Panc1 (cell line): ENCODE data around the gene BCL11B.

Source experiments
- CTCF ChIP-seq: fragments of 450-650 bp; IDR thresholded peaks from 2 replicates; pipeline ENCODE4 v1.5.1; 2017; ENCODE audit warnings: mild to moderate bottlenecking
- POLR2AphosphoS5 ChIP-seq: IDR thresholded peaks from 2 replicates; pipeline ENCODE4 v1.6.1; 2012; ENCODE audit warnings: mild to moderate bottlenecking, low read depth, low read length, moderate library complexity
- SIN3A ChIP-seq: IDR thresholded peaks from 2 replicates; pipeline ENCODE4 v1.6.1; 2012; ENCODE audit warnings: low read depth, mild to moderate bottlenecking, low read length, moderate library complexity, borderline replicate concordance; ENCODE audit not compliant: insufficient read depth
- TF ChIP-seq, protein P1 (sequence below), 2 experiments: IDR thresholded peaks; 2 replicates each; pipeline ENCODE4 v1.6.1; 2011 to 2012; ENCODE audit warnings: low read depth in 2 of 2, control low read depth in 1 of 2, low read length in 1 of 2, mild to moderate bottlenecking in 1 of 2, moderate library complexity in 1 of 2; ENCODE audit not compliant: insufficient read depth in 1 of 2

GRCh38 chr14:99176156-99176945 is 95.6 kb downstream of the BCL11B start:
- TF ChIP-seq CTCF: no peak
- no peak for TF ChIP-seq SIN3A
- TF ChIP-seq POLR2AphosphoS5: no peak
- TF ChIP-seq, protein P1, sequence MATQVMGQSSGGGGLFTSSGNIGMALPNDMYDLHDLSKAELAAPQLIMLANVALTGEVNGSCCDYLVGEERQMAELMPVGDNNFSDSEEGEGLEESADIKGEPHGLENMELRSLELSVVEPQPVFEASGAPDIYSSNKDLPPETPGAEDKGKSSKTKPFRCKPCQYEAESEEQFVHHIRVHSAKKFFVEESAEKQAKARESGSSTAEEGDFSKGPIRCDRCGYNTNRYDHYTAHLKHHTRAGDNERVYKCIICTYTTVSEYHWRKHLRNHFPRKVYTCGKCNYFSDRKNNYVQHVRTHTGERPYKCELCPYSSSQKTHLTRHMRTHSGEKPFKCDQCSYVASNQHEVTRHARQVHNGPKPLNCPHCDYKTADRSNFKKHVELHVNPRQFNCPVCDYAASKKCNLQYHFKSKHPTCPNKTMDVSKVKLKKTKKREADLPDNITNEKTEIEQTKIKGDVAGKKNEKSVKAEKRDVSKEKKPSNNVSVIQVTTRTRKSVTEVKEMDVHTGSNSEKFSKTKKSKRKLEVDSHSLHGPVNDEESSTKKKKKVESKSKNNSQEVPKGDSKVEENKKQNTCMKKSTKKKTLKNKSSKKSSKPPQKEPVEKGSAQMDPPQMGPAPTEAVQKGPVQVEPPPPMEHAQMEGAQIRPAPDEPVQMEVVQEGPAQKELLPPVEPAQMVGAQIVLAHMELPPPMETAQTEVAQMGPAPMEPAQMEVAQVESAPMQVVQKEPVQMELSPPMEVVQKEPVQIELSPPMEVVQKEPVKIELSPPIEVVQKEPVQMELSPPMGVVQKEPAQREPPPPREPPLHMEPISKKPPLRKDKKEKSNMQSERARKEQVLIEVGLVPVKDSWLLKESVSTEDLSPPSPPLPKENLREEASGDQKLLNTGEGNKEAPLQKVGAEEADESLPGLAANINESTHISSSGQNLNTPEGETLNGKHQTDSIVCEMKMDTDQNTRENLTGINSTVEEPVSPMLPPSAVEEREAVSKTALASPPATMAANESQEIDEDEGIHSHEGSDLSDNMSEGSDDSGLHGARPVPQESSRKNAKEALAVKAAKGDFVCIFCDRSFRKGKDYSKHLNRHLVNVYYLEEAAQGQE (IDR thresholded peaks at IDR 0.05; ENCODE audit: insufficient read depth in 1 of 2, low read depth in 2 of 2, low read length in 1 of 2): no peak
